PC-9 (cell line): ENCODE data around the gene ST8SIA4. TPM values are rescaled to one million over a fixed set of nuclear protein-coding genes. Genes with fewer than 3 reads are reported as not detected.

Experiments
- BruUV-seq: library from RNA; stranded (reverse); fragments of 400-500 nt; replicated peaks from 2 replicates; lab custom pipeline; 2021; lab: Mats Ljungman, UMichigan
- CTCF ChIA-PET: fragments of 300-600 bp; sonication (Branson Sonifier 250); formaldehyde crosslinking; loops from one replicate; lab custom pipeline; 2022; ENCODE audit warnings: antibody characterized with exemption; lab: Charles Lee
- POLR2A ChIA-PET: fragments of 300-600 bp; sonication (Branson Sonifier 250); formaldehyde crosslinking; loops from one replicate; lab custom pipeline; 2022; ENCODE audit warnings: antibody characterized with exemption; ENCODE audit not compliant: unreplicated experiment; lab: Charles Lee
- DNase-seq, 2 experiments: peaks; one replicate each; pipeline versions ENCODE4 v3.0.0 to v3.0.0-alpha.2; 2015 to 2022; ENCODE audit warnings: mixed read lengths in 1 of 2
- H2AFZ ChIP-seq: fragments of 200-600 bp; sonication (generic); 2 replicates; pipeline ENCODE4 v1.8.1; 2017; ENCODE audit warnings: antibody characterized with exemption
- H3F3A ChIP-seq: fragments of 200-600 bp; sonication (generic); 2 replicates; pipeline ENCODE4 v1.8.1; 2017; ENCODE audit warnings: antibody characterized with exemption, mild to moderate bottlenecking, low read depth; ENCODE audit not compliant: insufficient read depth
- H3K27ac ChIP-seq: fragments of 200-600 bp; sonication (generic); 2 replicates; pipeline ENCODE4 v1.6.1; 2016; ENCODE audit warnings: mixed run types
- H3K27me3 ChIP-seq: fragments of 200-600 bp; sonication (generic); 2 replicates; pipeline ENCODE4 v1.6.1; 2016; ENCODE audit warnings: low read depth, mixed run types; ENCODE audit not compliant: insufficient read depth
- H3K36me3 ChIP-seq: fragments of 200-600 bp; sonication (generic); 2 replicates; pipeline ENCODE4 v1.6.1; 2016; ENCODE audit warnings: low read depth, mixed run types
- H3K4me1 ChIP-seq: fragments of 200-600 bp; sonication (generic); replicated peaks from 2 replicates; pipeline ENCODE4 v1.6.1; 2016; ENCODE audit warnings: mixed run types; ENCODE audit not compliant: insufficient read depth
- H3K4me2 ChIP-seq: fragments of 200-600 bp; sonication (generic); 2 replicates; pipeline ENCODE4 v1.6.1; 2017; ENCODE audit warnings: mixed run types
- H3K4me3 ChIP-seq: fragments of 200-600 bp; sonication (generic); 2 replicates; pipeline ENCODE4 v1.6.1; 2016; ENCODE audit warnings: mixed run types
- H3K79me2 ChIP-seq: fragments of 200-600 bp; sonication (generic); 2 replicates; pipeline ENCODE4 v1.6.1; 2017; ENCODE audit warnings: low read depth, mixed run types
- H3K9me2 ChIP-seq: fragments of 200-600 bp; sonication (generic); 2 replicates; pipeline ENCODE4 v1.8.1; 2017; ENCODE audit warnings: mild to moderate bottlenecking; ENCODE audit not compliant: insufficient read depth
- H3K9me3 ChIP-seq: fragments of 200-600 bp; sonication (generic); 2 replicates; pipeline ENCODE4 v1.8.1; 2016; ENCODE audit warnings: low read depth; ENCODE audit not compliant: insufficient read depth
- H4K20me1 ChIP-seq: fragments of 200-600 bp; sonication (generic); 2 replicates; pipeline ENCODE4 v1.8.1; 2017; ENCODE audit not compliant: insufficient read depth
- EZH2 ChIP-seq: fragments of 200-600 bp; sonication (generic); IDR thresholded peaks from 2 replicates; pipeline ENCODE4 v1.8.0; 2017; ENCODE audit warnings: antibody characterized with exemption, low read depth
- intact Hi-C: fragments of 100-400 bp; cut with micrococcal nuclease; formaldehyde crosslinking; loops from one replicate; pipeline ENCODE4 v1.10.0; 2022; ENCODE audit not compliant: unreplicated experiment
- total RNA-seq: library from RNA; stranded (reverse); gene quantifications from 2 replicates; pipeline ENCODE4 v1.2.3, GENCODE V29; 2021
- TF ChIP-seq, protein P1 (sequence below): fragments of 200-600 bp; sonication (generic); conservative IDR thresholded peaks from 2 replicates; pipeline ENCODE4 v1.6.1; 2017; ENCODE audit warnings: mixed run types, antibody characterized with exemption, mild to moderate bottlenecking, moderate library complexity

ST8SIA4 gene
- total RNA-seq, 1 experiment from 2014 or later, result 2.4 TPM

DNA sequence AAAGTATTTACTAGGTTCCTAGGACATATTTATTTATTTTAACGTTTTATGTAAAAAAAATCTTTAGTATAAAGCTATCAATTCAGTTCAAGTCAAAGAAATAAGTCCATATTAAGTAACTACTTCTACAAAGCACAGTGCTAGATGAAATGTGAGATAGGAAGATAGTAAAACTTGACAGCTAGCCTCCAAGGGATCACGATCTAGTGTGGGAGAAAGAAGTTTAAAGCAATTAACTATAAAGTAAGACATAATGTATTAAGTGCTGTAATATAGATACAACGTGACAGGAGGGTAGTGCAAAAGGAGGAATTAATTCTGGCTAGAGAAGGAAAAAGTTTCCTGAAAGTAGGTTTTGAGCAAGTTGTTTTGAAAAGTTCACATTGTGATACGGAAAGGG lies 134.9 kb downstream of the ST8SIA4 start:
- H3F3A ChIP-seq, result no peaks in the 10 kb centered on the region
- no peaks in the 10 kb centered on the region for H3K79me2 ChIP-seq
- CTCF ChIA-PET, result no interaction called here
- H3K9me3 ChIP-seq, result no peaks in the 10 kb centered on the region
- POLR2A ChIA-PET, result no interaction called here
- H3K27me3 ChIP-seq, result no peaks in the 10 kb centered on the region
- H2AFZ ChIP-seq, result peak overlapping the region; percentile 32; the same call in 1 of the 2 replicates
- no peaks in the 10 kb centered on the region; the same call in 1 of the 2 replicates for H3K9me2 ChIP-seq
- no TSS peak for BruUV-seq
- no peaks in the 10 kb centered on the region for H3K4me1 ChIP-seq
- DNase-seq, result no peak
- H3K27ac ChIP-seq, result no peak overlapping the region
- H3K4me2 ChIP-seq, result no peak overlapping the region
- intact Hi-C loops, result no loop called here
- no peaks in the 10 kb centered on the region for H3K36me3 ChIP-seq
- no peak overlapping the region for H3K4me3 ChIP-seq
- H4K20me1 ChIP-seq, result no peaks in the 10 kb centered on the region
- TF ChIP-seq, protein P1, sequence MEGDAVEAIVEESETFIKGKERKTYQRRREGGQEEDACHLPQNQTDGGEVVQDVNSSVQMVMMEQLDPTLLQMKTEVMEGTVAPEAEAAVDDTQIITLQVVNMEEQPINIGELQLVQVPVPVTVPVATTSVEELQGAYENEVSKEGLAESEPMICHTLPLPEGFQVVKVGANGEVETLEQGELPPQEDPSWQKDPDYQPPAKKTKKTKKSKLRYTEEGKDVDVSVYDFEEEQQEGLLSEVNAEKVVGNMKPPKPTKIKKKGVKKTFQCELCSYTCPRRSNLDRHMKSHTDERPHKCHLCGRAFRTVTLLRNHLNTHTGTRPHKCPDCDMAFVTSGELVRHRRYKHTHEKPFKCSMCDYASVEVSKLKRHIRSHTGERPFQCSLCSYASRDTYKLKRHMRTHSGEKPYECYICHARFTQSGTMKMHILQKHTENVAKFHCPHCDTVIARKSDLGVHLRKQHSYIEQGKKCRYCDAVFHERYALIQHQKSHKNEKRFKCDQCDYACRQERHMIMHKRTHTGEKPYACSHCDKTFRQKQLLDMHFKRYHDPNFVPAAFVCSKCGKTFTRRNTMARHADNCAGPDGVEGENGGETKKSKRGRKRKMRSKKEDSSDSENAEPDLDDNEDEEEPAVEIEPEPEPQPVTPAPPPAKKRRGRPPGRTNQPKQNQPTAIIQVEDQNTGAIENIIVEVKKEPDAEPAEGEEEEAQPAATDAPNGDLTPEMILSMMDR, result no peak
- no peak for TF ChIP-seq EZH2

DNA sequence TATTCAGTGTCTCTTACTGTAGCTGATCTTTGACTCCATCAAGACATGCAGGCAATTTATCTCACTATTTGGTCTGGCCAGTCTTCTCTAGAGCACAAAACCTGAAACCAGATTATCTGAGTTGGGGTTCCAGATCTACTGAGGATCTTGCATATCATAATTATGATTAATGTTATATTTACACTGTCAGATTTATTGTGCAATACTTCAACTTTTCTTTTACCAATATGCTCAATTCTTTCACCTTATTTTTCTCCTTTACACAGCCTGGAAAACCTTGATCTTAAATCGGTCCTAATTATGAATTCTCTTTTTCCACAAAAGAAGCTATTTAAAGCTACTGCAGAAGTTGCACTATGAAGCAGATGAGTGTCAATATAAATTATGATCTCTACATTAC lies 140.1 kb downstream of the ST8SIA4 start:
- Histone ChIP-seq H3K9me2 (no peaks in the 10 kb centered on the region; the same call in 1 of the 2 replicates), H3K79me2 (no peaks in the 10 kb centered on the region), H3F3A (no peaks in the 10 kb centered on the region), H2AFZ (0 out of 2 replicates have a peak overlapping the region, but pooled peaks have one; percentile 27), H3K27ac (no peak overlapping the region), H3K36me3 (no peaks in the 10 kb centered on the region), H3K27me3 (no peaks in the 10 kb centered on the region), H4K20me1 (no peaks in the 10 kb centered on the region), H3K9me3 (no peaks in the 10 kb centered on the region), H3K4me2 (no peak overlapping the region), H3K4me1 (no peaks in the 10 kb centered on the region), H3K4me3 (no peak overlapping the region)
- intact Hi-C loops, result no loop called here
- DNase-seq, result no peak
- TF ChIP-seq EZH2, result no peak
- TF ChIP-seq, protein P1, result no peak
- ChIA-PET CTCF (no interaction called here), POLR2A (interaction anchor here (0.6 kb wide), 2 partner anchors 15 to 228 kb away, joined by 4 to 5 read pairs; partner anchors contain the start of gene FAM174A)
- BruUV-seq, result no TSS peak

DNA sequence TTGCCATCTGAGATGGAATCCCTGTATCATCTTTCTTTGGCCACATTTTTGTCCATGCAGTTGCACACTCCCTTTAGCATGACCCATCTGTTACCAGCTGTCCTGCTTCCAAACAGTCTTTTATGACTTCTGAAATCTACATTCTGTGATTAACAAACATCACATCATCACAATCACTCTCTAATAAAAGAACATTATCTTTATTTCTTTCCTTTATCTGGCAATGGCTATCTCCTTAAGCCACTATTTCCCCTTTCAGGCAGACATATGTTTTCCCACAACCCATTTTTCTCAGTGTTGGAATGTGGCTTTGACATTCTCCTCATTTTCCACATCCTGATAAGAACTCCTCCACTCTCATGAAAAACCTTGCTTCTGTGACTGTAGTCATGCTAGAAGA lies 141.0 kb downstream of the ST8SIA4 start:
- H3K4me3 ChIP-seq, result no peak overlapping the region
- no peak overlapping the region for H3K27ac ChIP-seq
- H3K9me3 ChIP-seq, result no peaks in the 10 kb centered on the region
- ChIA-PET CTCF (no interaction called here), POLR2A (no interaction called here)
- no peak for DNase-seq
- intact Hi-C loops, result no loop called here
- H3K27me3 ChIP-seq, result no peaks in the 10 kb centered on the region
- H3K79me2 ChIP-seq, result no peaks in the 10 kb centered on the region
- no peaks in the 10 kb centered on the region for H3F3A ChIP-seq
- H3K4me1 ChIP-seq, result no peaks in the 10 kb centered on the region
- H3K36me3 ChIP-seq, result no peaks in the 10 kb centered on the region
- TF ChIP-seq, protein P1, result no peak
- no TSS peak for BruUV-seq
- H3K4me2 ChIP-seq, result no peak overlapping the region
- no peaks in the 10 kb centered on the region; the same call in 1 of the 2 replicates for H3K9me2 ChIP-seq
- H2AFZ ChIP-seq, result no peak overlapping the region
- no peaks in the 10 kb centered on the region for H4K20me1 ChIP-seq
